GM18519 (cell line): ENCODE data around the gene BBIP1.
"Not testable (repeated sequence)": the region's sequence is repeated elsewhere in the genome, so short reads cannot be mapped to it uniquely, and the experiment has no call there.

ENCODE experiments used
- ATAC-seq: cut with Tn5 transposase; IDR thresholded peaks from one replicate; pipeline ENCODE4 v1.9.1; 2021; ENCODE audit warnings: mild to moderate bottlenecking, moderate library complexity; ENCODE audit not compliant: unreplicated experiment, low FRiP score

The BBIP1 gene

DNA sequence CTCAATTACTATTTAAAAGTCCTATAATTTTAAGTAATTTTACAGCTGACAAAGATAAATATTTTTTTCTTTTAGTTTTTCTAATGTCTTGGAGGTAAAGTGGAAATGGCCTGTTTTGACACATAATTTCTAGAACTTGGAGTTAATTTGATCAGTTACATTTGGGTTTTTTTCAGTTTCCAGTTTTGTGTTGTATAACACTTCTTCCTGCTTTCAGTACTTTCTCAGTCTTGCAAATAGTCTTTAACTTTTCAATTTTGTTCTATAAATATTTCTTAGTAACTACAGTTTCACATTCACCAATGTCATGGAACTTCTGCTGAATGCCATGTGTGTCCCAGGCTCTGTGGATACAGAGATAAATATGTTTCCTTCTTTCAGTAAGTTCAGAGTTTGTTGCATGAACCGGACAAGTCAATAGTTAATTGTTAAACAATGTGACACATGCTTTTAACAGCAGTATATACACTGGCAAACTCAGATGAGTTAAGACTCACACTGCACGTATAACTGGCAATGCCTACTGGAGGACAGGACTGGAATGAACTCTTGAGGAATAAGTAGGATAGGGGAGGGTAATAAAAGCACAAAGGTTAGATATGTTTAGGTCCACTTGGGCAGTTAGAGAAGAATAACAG, 5.0 kb upstream of the BBIP1 start:
- ATAC-seq, result no peak

GRCh38 chr10:110919971-110920881, 1.2 kb upstream of the BBIP1 start:
- peak; percentile 32 for ATAC-seq

DNA sequence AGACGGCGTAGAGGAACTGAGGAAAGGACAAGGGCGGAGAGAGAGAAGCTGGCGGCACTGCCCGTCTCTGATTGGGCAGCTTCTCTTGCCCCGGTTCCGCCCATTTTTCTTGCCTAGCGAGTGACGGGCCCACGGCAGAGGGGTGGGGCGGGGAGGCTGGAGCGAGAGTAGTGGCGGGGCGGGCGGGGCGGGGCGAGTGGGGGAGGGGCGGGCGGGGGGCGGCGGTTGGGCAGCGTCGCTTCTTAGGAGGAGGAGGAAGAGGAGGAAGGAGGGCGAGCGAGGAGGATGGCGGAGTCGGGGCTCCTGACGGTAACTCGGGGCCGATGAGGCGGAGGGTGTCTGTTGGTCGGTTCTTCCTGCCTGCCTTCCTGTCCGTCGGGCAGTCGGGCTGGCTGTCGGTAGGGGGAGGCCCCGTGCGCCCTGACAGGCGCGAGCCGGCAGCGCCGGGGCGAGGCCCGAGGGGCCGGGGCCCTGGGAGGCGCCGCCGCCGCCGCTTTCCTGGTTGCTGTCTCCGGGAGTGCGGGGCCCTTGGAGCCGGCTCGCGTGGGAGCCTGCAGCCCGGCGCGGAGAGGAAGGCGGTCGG, 460 bp upstream of the BBIP1 start, which contains the start of gene SHOC2:
TSS of gene SHOC2 (plus strand) at position 256 of the 583 bp plus-strand sequence. CDS start 44,755 bp downstream, outside the sequence.
- peak; percentile 3 for ATAC-seq

DNA sequence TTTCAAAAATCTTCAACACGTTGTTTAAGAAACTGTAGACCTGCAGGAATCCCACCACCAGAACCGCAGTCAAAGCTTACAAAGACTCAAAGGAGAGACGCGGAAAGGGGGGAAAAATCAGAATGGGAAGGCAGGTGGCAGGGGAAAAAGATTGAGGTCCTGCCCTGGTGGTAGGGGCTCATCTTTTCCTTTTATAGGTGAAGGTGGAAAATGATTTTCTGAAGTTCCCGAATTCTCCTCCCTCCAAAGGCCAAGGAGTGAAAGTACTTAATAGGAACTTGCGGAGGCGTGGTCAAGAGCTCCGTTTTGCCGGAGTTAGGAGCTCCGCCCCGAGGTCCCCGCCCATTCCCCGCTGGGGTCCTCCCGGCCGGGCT, 724 bp downstream of the BBIP1 start:
- ATAC-seq, result no peak

DNA sequence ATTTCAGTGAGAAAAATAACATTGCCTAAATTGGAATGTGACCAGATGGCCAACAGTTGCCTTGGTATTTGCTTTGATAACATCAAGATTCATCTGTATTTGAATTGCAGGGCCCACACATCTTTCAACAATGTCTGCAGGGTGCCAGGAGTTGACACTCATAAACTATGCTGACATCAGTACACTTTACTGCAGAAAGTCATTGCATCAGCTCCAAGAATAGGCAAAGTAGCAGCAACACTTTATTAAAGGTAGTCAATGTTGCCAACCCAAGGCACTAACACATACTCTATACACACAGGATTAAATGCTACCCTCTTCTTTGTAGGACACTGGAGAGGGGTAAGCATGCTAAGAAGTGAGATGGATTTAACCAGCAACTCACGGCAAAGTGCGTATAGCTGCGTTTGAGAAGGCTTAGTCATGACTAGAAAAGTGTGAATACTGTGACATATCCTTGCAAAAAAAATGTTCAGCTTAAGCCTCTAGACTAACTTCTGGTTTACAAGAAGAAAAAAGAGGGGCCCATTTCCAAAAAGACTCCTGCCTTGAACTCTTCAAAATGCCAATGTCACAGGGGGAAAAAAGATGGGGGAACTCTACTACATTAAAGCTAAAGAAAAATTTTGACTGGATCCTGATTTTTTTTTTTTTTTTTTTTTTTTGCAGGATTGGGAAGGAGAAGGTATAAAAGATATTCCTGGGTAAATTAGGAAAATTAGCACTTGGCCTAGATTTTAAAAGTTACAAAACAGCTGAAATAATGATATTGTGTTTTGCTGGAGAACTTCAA, 2.2 kb downstream of the BBIP1 start:
- ATAC-seq, result no peak

DNA sequence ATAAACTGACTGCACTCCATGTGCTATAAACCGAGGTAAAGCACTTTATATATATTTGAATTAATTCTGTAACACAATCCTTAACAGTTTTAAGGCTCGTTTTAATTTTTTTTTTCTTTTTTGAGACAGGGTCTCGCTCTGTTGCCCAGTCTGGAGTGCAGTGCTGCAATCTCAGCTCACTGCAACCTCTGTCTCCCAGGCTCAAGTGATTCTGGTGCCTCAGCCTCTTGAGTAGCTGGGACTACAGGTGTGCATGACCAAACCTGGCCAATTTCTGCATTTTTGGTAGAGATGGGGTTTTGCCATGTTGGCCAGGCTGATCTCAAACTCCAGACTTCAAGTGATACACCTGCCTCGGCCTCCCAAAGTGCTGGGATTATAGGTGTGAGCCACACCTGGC, 3.4 kb downstream of the BBIP1 start:
- not testable (repeated sequence) for ATAC-seq

GRCh38 chr10:110915035-110915434, 3.9 kb downstream of the BBIP1 start:
- ATAC-seq, result no peak

DNA sequence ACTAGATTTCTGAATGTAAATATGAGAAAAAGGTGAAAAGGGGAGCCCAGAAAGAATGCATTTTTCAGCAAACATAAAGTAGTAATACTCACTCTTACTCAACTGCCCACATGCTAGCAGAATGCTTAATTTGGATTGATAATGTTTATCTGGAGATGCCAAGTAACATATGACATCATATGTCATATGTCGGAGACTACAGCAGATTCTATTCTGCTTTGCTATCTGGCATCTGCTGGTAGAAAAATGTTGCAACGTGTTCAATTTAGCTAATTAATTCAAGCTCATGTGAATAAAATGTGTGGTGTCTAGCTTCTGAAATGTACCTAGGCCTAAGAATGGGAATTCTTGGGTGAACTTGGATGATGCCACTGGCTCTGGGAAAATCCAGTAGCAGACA, 4.5 kb downstream of the BBIP1 start:
- no peak for ATAC-seq

DNA sequence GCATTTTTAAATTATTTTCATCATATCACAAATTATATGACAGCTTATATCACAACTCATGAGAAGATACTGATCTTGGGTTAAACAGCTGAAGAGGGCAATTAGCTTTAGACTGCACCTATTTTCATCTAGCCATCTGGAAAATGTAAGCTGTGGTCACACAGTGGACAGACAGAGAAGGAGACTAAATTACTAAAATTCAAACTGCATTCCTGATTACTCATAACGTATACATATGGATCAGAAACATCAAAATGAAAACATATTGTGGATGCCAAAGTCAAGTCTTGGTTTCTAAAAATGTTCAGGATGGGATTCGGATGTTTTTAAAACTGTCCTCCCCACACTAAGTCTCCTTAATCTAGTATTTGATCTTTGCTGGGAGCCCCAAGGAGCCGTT, 6.6 kb downstream of the BBIP1 start:
- no peak for ATAC-seq

DNA sequence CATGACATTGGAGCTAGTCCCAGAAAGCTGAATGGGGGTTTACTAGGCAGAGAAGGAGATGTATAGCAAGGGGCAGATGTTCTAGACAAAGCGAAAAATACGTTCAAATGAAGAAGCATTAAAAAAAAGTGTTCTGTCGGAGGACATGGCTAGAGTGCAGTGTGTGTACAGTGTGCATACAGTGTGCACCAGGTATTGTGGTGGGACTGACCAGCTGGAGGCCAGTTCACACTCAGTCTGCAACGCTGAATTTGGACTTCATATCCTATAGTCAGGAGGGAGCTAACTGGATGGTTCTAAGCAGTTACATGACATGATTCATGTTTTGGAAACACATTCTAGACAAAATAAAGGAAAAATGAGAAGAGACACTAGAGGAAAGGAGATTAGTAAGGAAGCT, 8.8 kb downstream of the BBIP1 start:
- ATAC-seq, result no peak

GRCh38 chr10:110903280-110904278, 15.4 kb downstream of the BBIP1 start:
- peak; percentile 44 for ATAC-seq

GRCh38 chr10:110901954-110902819, 16.8 kb downstream of the BBIP1 start:
- ATAC-seq, result no peak

DNA sequence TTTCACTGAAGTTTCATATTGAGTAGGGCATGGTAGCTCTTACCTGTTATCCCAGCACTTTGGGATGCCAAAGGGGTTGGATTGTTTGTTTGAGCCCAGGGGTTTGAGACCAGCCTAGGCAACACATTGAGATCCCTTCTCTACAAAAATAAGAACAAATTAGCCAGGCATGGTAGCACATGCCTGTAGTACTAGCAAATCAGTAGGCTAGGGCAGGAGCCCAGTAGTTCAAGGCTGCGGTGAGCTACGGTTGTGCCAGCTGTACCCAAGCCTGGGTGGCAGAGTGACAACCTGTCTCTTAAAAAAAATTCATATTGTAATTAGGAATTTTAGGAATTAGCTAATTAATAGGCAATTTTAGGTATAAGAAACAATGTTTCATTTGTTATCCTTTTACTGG, 18.0 kb downstream of the BBIP1 start:
- ATAC-seq, result no peak

DNA sequence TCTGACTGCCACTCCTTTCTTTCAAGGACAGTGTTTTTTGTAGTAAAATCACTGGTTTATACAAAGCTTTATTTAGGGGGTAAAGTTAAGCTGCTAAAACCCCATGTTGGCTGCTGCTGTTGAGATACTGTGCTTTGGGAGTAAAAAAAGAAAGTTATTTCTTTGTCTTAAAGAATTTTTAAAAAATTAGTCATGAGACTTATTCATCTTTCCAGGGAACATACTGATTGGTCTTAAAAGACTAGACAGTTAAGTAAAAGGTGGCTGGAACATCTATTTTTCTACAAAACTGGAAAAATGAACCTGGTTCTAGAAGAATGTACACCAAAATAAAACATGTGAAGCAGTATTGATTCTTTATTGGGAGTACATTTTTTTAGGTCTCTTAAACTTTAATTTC, 20.6 kb downstream of the BBIP1 start:
- ATAC-seq, result no peak

DNA sequence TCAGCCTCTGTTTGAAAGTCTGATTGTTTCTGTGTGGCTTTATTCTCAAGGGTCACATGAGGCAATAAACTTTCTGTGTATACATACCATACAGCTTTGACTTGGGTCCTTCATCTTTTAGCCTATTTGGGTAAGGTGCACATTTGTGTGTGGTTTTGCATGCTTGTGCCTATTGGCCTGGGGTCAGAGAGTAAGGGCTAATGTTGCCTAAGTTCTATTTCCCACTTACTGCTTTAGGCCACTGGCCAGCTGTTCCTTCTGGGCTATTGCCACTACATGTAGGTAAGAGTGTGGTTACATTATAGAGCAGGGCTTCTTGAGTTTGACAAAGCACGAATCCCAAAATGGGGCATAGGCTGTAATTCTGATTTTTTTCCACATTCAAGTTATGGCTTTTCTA, 21.8 kb downstream of the BBIP1 start:
- no peak for ATAC-seq

- peak; percentile 78 for ATAC-seq
Measured at GRCh38 chr10:110893559-110894179, 25.3 kb downstream of the BBIP1 start.

- ATAC-seq, result no peak
Measured at GRCh38 chr10:110892602-110893288, 26.2 kb downstream of the BBIP1 start.

GRCh38 chr10:110887560-110887959, 31.4 kb downstream of the BBIP1 start:
- ATAC-seq, result no peak
